GM21619 (cell line): ENCODE measurements around the gene KRTAP10-2.

Experiments
- ATAC-seq: cut with Tn5 transposase; IDR thresholded peaks from one replicate; pipeline ENCODE4 v1.9.1; 2021; ENCODE audit not compliant: unreplicated experiment

The KRTAP10-2 gene

DNA sequence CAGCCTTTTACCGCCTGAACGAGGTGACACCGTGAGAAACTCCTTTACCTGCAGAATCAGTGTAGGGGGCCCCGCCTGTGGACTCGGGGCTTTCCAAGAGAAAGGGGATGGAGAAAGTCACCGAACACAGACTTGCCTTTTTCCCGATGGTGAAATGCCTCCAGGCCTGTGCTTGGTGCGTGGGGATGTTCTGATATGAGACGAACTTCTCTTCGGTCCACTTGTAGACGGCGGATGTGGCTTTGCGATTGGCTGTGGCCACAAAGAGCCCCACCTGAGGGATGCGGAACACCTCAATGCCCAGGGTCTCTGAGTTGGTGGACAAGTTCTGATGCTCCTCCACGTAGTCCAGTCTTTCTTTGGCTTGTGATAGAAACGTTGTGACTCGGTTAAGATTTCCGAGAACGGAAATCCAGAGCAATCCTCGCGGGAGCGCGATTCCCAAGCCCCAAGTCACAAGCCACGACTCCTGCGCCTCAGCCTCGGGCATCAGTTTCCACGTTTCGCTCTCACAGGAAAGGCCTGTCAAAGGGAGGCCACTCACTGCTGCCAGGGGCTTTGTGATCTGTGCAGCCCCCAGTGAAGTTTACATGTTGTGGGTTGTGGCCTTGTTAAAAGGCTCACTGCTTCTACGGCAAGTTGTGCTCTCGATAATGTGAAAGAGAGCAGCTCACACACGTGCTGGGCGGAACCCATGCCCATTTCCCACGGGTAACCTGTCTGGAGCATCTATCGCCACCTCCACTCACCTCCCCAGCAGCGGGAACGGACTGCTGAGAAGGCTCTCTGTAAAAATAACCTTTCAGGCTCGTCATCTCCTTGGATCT, 23.9 kb downstream of the KRTAP10-2 start:
- no peak for ATAC-seq

DNA sequence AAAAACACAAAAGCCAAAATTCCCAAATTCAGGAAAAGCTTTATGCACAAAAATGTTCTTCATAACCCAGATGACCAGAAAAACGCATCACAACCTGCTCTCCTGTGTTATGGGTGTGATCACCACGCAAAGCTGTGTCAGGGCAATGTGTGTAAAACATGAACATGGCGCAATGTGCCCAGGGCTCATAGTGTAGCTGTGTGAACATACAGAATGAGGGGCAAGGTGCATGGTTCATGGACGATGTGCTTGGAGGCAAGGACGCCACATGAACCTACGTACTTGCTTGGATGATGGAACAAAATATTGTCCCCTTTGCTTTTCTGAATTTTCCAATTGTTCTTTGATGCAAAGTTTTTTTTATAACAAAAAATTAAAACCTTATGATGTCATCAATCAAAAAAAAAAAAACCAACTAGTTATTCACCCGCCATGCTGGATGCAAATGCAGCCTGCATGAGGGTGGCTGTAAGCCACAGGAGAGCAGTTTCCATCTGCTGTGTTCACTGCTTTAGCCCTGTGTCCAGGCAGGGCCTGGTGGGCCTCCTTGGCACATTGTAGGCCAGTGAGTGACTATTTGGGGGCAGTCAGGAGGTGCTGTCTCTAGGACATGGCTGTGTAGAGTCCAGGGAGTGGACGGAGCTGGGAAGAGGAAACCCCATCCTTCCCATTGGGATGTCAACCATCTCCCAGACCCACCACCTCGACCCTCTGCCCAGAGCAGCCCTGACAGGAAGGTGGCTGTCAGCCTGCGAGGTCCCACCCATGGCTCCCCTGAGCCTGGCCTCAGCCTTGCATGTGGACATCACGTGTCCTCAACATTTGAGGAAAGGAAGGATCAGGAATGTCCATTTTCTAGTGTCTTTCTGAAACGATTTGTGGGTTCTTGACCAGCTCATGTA, 25.0 kb downstream of the KRTAP10-2 start:
- no peak for ATAC-seq

DNA sequence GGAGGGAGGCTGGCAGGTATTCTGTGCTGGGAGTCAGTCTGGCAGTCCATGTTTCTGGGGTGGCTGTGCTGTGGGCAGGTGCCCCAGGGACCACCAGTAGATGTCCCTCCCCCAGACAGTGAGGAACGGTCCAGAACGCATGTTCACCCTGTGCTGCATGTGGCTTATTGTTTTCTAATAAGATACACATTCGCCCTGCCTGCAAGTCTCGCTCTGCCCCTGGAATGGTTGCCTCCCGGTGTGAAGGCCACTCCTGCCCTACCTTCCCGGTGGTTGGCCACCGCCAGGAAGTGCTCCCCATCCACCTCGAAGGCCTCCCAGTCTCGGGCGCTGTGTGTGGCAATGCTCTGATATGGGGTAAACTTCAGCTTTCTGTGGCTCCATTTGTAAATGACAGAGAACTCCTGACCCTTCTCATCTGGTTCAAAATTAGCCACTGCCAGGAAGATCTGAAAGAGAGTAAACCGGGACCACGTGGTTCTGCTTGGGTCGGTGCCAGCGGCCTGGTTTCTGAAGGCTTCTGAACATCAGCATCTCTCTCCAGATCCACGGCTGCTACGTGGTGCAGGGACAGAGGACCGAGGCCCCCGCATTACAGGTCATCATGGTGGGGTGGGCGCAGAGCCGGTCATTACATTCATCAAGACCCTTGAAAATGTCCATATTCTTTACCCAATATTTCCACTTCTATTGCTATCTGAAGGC, 25.8 kb downstream of the KRTAP10-2 start:
- no peak for ATAC-seq

DNA sequence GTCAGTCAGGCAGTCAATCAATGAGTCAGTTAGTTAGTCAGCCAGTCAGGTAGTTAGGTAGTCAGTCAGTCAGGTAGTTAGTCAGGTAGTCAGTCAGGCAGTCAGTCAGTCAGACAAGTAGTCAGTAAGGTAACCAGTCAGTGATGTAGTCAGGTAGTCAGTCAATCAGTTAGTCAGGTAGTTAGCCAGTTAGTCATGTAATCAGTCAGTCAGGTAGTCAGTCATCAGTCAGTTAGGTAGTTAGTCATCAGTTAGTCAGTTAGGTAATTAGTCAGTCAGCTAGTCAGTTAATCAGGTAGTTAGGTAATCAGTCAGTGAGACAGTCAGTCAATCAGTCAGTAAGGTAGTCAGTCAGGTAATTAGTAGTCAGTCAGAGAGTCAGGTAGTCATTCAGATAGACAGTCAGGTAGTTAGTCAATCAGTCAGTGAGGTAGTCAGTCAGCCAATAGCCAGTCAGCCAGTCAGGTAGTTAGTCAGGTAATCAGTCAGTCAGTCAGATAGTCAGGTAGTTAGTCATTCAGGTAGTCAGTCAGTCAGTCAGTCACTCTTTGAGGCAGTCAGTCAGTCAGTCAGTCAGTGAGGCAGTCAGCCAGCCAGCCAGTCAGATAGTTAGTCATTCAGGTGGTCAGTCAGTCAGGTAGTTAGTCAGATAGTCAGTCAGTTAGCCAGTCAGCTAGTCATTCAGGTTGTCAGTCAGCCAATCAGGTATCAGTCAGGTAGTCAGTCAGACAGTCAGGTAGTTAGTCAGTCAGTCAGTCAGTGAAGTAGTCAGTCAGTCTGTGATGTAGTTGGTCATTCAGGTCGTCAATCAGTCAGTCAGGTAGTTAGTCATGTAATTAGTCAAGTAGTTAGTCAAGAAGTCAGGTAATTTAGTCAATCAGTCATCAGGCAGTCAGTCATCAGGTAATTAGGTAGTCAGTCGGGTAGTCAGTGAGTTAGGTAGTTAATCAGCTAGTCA, 26.6 kb downstream of the KRTAP10-2 start:
- no peak for ATAC-seq

DNA sequence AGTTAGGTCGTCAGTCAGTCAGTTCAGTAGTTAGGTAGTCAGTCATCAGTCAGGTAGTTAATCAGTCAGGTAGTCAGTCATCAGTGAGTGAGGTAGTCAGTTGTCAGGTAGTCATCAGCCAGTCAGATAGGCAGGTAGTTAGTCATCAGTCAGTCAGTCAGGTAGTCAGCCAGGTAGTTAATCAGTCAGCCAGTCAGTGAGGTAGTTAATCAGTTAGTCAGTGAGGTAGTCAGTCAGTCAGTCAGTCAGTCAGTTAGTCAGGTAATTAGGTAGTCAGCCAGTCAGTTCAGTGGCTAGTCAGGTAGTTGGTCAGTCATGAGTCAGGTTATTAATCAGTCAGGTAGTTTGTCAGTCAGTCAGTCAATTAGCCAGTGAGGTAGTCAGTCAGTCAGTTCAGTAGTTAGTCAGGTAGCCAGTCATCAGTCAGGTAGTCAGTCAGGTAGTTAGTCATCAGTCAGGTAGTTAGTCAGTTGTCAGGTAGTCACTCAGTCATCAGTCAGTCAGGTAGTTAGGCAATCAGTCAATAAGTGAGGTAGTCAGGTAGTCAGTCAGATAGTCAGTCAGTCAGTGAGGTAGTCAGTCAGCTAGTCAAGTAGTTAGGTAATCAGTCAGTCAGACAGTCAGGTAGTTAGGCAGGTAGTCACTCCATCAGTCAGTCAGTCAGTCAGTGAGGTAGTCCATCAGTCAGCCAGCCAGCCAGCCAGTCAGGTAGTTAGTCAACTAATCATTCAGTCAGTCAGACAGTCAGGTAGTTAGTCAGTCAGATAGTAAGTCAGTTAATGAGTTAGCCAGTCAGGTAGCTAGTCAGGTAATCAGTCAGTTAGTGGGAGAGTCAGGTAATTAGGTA, 27.5 kb downstream of the KRTAP10-2 start:
- ATAC-seq: no peak

DNA sequence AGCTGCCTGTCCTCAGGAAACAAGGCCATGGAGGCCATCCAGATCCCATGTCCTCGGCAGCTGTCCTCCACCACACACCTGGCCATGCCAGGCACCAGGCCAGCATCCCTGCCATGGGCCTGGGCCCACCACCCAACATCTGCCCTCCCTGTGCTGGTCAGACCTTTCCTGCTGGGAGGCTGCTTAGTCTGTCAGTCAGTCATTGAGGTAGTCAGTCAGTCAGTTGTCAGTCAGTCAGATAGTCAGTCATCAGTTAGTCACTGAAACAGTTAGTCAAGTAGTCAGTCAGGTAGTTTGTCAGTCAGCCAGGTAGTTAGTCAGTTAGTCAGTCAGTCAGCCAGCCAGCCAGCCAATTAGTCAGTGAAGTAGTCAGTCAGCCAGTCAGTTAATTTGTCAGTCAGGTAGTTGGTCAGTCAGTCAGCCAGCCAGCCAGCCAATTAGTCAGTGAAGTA, 28.5 kb downstream of the KRTAP10-2 start:
- no peak for ATAC-seq

DNA sequence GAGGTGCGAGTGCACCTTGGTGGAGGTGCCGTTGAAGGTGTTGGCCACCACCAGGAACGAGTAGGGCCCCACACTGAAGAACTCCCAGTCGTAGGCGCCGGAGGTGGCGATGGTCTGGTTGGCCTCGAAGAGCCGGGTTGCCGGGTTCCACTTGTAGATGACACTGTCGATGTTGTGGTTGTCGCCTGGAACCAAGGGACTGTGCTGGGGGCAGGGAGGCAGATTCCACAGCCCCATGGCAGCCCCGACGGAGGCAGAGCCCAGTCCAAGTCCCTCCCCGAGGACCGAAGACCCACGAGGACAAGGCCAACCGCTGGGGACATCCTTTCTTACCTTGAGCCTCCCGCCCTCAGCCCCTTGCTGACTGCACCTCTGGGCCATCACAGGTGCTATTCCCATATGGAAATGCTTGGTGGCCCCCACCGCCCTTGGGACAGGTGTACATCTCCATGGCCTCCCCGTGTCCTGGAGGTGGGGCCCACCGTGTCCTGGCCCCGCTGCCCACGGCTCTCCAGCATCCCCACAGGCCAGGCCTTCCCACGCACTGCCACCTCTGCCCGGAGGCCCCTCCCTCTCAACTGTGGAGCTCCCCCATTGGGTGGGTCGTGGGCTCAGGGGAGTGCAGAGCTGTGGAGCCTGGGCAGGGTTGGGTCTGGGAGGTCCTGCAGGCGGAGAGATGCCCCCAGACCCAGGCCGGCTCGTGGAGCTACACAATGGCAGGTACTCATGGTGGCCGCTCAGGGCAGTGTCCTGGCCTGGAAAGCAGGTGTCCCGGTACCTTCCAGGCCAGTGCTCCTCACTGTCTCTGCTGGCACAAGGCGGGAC, 29.2 kb downstream of the KRTAP10-2 start:
- ATAC-seq: no peak

DNA sequence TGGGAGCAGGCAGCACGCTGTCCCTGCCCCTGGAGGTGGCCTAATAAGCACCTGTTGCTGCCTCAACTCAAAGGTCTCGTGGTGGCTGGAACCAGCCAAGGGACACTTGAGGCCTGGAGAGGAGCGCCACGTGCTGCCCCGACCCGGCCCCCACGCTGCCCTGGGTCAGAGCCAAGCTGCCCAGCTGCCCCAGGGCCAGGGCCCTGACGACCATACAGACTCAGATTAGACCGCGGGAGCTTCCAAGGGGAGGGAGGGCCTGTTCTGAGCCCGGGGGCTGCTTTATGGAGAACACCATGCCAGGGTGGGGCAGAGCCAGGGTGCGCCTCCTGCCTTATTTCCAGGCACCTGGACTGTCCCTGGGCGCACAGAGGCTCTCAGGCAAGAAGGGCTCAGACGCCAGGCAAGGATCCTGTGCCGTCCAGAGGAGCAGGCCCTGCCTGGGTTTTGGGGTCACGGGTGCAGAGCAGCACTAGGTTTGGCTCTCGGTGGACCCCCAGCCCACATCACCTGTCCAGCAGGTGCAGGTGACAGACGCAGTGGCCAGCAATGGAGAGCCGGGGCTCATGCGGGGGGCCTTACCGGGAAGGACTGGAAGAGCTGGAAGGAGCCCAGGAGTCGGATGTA, 29.9 kb downstream of the KRTAP10-2 start:
- no peak for ATAC-seq

DNA sequence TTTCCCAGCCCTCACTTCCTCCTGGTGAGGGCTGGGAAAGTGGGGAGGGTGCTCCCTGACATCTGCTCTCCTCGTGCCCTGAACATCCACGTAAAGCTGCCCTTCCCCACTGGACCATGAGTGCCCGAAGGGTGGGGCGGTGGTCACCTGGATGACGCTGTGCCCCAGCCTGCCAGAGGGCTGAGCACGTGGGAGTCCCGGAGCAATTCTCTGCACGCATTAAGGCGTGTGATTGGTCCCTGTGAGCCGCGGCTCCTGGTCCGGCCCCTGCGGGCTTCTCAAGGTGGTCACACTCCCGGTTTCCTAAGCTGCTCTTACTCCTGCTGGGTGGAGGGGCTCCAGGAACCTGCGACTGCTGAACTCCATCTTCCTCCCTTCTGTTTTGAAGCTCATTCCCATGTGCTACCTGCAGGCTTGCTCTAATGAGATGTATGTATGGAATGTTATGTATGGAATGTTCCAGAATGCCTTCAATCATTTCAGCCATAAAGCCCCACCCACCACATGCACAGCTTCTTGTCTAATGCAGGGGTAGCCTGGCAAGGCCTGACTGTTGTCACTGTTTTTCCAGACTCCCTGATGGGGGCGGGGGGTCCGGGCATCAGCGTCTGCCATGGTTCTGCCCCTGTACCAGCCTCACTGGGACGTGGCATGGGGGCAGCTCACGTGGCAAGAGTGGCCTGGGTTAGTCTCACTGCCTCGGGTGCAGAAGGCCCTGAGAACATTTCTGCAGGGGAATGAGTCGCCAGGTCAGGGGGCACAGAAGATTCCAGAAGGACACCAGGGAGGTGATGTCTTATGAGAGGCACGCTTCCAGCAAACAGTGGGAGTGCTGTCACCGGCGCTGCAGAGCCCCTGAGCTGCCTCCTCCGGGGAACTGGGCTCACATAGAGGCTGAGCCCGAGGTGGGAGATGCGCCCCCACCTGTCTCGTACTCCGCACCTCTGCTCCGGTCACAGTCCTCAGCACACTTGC, 30.7 kb downstream of the KRTAP10-2 start:
- ATAC-seq: no peak

DNA sequence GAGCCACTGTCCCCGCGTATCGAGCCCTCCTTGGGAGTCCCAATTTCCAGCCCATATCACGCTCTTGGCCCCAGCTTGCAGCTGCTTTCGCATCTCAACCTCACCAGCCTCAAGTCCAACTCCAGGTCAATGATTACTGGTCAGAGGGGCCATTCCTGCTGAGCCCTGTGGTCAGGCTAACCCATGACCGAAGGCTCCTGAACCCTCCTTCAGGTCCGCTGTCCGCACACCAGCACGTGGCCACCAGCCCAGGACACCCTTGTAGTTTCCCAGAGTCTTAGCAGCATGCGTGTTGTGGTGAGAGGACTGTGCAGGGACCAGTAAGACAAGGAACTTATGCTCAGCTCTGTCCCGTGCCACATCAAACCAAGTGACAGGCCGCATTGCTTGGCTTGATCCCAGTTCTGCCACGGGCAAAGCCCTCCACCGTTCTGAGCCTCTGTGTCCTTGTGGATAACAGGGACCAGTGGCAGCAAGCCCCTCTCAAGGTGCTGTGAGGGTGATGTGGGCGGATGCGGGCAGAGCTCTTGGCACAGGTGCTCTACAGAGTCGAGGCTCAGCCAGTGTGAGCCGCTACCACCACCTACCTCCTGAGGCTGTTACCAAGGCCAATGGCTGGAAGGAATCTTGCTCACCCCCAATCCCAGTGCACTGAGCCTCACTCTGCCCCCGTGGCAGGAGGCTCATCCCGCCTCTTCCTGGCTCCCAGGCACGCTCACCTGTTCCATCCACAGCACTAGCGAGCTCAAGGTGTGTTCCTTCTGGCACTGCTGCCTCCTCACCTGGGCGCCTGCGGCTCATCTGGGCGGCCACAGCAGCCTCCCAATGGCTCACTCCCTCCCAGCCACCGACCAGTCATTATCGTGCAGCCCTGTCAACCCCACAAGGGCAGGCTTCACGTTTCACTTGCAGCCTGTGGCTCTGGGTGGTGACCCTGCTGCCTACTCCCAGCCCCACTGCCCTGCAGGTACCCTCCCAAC, 31.7 kb downstream of the KRTAP10-2 start:
- no peak for ATAC-seq

DNA sequence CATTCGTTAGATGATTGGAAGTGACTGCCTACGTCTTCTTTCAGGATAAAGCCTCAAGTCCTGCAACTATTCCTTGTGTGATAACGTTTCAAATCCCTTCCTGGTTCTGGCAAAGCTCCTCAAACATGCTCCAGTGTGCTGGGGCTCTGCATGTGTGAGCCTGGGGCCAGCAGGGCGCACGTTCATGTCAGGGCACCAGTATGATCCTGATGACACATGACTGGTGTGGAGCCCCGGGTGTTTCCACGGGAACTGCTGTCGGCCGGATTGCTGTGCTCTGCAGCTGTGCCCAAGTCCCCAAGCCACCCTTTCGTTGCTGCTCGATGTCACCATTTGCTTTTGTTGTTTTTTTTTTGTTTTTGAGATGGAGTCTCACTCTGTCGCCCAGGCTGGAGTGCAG, 32.6 kb downstream of the KRTAP10-2 start:
- no peak for ATAC-seq

DNA sequence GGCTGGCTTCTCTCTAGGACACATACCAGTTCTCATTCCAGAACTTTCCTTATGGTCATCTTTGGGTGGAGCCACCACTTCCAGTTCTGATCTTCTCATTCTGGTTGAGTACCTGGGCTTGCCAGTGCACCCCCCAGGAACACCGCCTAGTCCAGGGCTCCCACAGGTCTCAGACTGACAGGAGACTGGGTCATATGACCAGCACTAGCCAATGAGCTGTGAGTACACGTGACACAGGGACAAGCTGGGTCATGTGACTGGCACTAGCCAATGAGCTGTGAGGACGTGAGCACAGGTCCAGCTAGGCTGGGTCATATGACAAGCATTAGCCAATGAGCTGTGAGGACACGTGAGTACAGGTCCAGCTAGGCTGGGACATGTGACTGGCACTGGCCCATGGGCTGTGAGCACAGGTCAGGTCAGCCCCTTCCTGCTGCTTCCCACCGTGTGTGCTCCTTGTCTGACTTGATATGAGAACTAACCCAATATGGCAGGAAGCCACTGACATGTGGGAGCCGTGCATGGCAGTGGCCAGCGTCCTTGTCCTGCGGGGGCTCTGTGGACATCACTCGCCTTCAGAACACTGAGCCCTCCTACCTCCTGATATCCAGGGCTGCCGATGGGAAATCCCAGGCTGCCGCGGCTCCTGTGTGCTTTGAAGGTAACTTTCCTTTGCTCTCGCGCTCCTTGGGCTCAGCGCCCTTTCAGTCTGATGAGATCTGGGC, 34.0 kb downstream of the KRTAP10-2 start:
- ATAC-seq: no peak

DNA sequence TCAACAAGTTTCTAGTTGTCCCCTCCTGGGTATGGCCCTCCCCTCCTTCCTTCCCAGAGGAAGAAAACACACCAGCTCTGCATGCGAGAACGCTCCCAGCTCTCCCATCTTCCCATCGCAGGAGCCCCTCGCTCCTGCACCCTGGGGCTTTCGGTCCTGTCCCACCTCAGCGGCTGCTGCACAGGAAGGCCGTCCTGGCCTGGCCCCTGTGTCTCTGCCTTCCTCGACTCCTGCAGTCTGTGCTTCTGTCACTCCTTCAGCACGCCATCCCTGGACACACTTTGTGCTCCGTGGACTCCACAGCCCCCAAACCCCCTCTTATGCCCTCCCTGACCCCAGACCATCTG, 34.5 kb downstream of the KRTAP10-2 start:
- ATAC-seq: no peak

DNA sequence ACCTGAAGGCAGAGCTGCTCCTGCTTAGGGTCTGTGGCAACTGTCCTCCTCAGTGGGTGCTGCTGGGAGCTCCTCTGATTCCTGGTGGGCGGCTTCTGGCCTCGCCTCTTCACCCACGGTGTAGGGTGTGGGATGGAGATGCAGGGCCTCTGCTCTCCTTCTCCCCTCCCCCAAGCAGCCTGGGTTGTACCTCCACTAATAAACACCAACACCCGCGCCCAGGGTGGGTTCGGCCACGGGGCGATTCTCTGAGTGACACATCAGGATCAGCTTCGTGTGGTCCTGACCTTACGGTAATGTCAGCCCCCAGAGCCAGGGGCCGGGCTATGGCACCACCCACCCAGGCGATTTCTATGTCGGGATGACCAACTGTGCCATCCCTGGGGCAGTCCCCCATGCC, 35.0 kb downstream of the KRTAP10-2 start:
- ATAC-seq: no peak
